GM19324 (cell line): Measurements from ENCODE around the gene LHX2.

Experiments
- ATAC-seq: cut with Tn5 transposase; IDR thresholded peaks from one replicate; pipeline ENCODE4 v1.9.1; 2021; ENCODE audit warnings: mild to moderate bottlenecking, moderate library complexity; ENCODE audit not compliant: unreplicated experiment, low FRiP score

Gene LHX2

DNA sequence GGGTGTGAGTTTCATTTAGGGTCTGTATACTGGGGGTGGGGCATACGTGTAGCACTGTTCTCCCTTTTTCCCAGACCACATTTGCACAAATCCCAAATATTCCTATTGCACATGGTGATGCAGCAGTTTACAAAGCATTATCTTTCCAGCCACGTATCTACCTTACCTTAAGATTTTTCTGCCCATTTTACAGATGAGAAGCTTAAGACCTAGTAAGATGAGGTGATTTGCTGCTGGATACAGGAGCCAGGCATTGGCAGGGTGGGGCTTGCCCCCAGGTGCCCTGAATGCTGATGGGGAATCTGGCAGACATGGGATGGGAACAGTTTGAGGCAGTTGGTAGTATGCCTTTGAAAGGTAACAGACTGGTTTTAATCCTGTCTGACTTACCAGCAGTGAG is 12.5 kb downstream of the LHX2 start:
- ATAC-seq: no peak

DNA sequence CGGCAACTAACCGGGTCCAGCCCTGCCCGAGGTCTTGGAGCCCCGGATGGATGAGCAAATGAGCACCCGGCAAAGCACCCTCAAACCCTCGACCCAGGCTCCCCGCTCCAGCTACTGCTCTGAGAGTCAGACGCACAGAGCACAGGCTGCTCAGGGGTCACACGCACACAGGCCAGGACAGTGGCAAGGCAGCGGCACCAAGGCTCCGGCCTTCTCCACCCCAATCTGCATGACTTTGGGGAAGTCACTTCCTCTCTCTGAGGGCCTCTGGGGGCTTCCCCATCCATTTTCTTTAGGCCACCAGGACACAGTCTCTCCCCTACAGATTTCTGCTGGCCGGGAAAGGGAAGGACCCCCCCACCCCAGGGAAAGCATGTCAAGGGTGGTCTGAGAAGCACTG is 18.0 kb downstream of the LHX2 start:
- ATAC-seq: no peak

- ATAC-seq: no peak
Measured at GRCh38 chr9:124030969-124031451, 19.4 kb downstream of the LHX2 start.

GRCh38 chr9:124032247-124032646 is 20.7 kb downstream of the LHX2 start:
- ATAC-seq: no peak

- no peak for ATAC-seq
Measured at GRCh38 chr9:124033348-124033747, 21.8 kb downstream of the LHX2 start.

GRCh38 chr9:124033967-124034366 is 22.4 kb downstream of the LHX2 start:
- ATAC-seq: no peak

DNA sequence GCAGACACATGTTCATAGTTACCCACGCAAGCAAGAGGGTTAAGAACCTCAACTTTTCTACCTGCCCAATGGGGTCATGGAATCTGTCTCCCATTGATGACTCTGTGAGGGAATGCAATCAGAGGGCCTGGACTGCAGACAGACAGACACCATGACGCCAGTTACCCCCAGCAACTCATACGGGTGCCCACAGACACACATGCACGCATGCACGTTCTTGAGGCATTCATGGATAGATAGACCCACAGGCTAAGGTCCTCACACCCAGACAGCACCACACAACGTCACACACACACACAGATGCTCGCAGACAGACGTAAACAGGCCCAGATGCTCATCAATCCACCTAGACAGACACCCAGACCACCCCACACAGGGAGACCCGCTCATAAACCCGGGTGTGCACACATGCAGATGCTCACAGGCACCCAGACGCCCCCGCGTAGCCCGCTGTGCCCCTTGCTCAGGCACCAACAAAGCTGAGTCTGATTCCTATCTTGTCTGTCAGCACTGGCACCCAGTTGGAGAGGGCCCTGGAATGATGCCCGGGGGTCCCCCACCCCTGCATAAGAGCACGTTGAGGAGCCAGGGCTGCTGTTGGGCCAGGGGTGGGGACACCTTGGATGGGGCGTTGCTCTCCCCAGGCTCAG is 23.6 kb downstream of the LHX2 start:
- no peak for ATAC-seq

GRCh38 chr9:124036578-124036977 is 25.0 kb downstream of the LHX2 start:
- ATAC-seq: no peak

GRCh38 chr9:124037790-124038189 is 26.2 kb downstream of the LHX2 start:
- ATAC-seq: no peak

DNA sequence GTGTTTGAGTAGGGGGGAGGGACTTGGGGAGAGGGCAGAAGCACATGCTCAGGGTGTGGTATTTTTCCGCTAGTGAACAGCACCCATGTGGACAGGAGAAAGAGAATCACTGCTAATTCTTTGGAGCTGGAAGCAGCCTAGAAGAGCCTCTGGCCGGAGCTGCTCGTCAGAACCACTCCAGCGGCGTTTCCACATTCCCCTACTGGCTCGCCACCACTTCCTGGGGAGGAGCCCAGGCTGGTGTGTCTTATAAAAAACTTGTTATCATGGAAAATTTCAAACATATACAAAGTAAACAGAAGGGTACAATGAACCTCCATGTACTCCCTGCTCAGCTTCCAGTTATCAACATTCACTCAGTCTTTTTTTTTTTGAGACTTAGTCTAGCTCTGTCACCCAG is 26.7 kb downstream of the LHX2 start:
- no peak for ATAC-seq

DNA sequence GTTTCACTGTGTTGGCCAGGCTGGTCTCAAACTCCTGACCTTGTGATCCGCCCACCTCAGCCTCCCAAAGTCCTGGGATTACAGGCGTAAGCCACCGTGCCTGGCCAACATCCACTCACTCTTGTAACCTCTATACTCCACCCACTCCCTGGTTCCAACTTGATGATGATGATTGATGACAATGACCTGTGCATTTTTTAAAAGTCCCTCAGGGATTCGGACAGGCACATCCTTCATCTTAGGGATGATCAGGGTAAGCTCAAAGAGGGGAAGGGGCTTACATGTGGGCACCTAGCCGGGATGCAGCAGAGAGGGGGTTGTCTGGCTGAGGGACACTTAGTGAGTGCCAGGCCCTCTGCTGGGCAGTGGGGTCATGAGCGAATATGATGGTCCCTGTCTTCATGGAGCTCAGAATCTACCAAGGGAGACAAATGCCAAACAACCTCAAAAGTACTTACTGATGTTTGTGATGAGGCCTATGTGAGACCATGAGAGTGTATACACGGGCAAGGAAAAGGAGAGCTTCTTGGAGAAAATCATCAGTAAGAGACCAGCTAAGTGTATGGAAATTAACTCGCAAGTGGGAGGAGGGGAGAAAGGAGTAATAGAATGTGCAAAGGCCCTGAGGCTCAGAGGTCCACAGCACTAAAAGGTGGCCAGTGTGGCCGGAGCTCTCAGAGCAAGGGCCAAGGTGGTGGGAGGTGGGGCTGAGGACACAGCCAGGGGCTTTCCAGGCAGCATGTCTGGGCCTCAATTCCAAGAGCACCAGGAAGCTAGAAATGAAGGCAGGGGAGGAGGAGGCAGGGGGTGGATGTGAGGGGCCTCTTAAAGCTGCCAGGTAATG is 27.4 kb downstream of the LHX2 start:
- no peak for ATAC-seq

- no peak for ATAC-seq
Measured at GRCh38 chr9:124040186-124040931, 28.8 kb downstream of the LHX2 start.

- ATAC-seq: no peak
Measured at GRCh38 chr9:124040935-124041816, 29.6 kb downstream of the LHX2 start.

GRCh38 chr9:124041817-124042116 is 30.2 kb downstream of the LHX2 start:
- no peak for ATAC-seq

DNA sequence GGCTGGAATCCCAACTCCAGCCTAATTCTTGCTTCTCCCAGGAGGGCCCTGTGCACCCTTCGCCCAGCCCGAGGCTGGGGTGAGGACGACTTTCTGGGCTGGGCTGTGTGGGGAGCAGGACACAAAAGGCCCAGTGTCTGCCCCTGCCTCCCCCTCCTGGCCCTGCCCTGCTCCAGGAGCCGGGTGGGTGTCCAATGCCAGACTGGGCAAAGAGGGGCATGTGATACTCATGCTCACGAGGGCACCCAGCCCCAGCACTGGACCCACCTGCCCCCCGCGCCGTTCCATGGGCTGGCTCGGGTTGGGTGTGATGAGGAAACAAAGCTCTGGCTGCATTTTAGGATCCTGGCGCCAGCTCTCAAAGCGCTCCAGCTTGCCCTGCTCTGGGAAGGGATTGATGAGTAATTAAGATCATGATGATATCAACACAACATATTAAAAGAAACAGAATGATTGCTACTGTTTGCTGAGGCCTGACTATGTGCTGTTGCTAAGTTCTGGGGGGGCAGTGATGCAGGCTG is 30.7 kb downstream of the LHX2 start:
- ATAC-seq: no peak

DNA sequence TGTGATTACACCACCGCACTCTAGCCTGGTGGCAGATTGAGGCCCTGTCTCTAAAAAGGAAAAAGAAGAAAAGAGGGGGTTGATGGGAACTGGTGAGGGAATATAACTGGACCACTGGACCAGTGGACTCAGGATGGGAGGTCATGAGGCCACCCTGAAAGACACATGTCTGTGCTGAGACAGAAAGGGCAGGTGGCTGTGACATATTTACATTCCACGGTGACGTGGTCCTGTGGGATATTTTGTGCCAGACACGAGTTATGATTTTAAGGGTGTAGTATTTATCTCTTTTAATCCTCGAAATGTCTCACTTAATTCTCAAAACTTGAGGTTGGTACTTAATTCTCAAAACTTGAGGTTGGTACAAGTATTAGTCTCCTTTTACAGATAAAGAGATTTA is 32.9 kb downstream of the LHX2 start:
- no peak for ATAC-seq

DNA sequence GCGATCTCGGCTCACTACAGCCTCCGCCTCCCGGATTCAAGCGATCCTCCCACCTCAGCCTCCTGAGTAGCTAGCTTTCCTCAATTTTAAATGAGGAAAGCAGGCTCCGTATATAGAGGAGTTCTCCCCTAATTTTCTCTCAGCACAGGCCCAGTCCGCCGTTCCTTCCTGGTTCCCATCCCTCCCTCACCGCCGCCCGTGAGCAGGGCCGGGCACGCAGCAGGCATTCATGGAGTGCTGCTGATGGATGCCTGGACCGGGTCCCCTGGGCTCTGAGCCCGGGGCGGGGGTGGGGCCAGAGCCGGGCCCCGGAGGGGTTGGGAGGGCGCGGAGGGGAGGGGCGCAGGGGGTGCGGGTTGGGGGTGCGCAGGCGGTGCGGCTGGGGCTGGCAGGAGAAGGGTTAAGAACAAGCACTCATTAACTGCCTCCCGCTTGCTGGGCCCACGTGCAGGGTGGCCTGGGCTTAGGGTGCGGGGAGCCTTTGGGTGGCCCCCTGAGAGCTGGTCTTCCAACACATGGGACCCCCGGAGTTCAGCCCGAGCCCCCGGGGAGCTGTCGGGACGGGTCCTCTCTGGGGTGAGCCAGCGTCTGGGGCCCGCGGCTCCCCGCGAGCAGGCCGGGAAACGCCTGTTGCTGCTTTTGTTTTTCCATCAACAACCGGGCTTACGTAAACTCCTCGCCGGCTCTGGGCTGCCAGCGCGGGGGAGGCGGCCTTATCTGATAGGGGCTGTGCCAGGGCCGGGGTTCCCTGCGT is 33.7 kb downstream of the LHX2 start:
- ATAC-seq: no peak

- ATAC-seq: no peak
Measured at GRCh38 chr9:124045830-124046177, 34.2 kb downstream of the LHX2 start.

DNA sequence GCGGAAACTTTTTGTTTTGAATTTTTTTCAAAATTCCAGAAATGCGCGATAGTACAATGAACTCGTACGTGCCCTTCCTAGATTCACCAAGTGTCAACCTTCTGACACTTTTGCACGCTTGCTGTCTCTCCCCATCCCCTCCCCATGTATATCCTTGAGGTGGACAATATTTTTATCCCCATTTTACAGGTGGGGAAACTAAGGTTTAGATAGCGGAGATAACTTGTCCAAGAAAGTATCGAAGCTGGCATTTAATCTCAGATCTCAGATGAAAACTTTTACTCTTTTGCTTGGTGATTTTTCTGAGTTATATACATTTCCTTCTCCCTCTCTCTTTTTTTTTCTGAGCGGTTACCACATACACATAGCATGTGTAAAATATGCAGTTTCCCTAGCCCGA is 34.6 kb downstream of the LHX2 start:
- ATAC-seq: no peak

DNA sequence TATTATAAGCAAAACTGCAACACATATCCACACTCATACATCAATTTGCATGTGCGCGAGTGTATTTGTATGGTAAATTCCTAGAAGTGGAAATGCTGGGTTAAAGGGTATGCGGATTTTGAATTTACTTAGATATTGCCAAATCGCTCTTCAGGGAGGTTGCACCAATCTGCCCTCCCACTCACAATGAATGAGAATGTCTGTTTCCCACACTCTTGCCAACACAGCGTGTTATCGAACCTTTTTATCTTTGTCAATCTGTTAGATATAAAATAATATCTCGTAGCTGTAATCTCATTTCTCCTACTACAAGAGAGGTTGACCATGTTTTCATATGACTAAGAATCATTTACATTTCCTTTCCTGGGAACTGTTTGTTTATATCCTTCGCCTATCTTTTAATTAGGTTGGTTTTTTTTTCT is 35.7 kb downstream of the LHX2 start:
- ATAC-seq: no peak
